NCI-H2196 (cell line): Measurements from ENCODE around the gene C16orf92.

Source experiments
- DNase-seq: peaks from one replicate; lab custom pipeline; 2025; ENCODE audit not compliant: unreplicated experiment; lab: John Stamatoyannopoulos, UW

Gene C16orf92

GRCh38 chr16:30054451-30054850 lies 31.5 kb downstream of the C16orf92 start:
- DNase-seq, result no peak

- DNase-seq, result peak; percentile 72
These were observed 32.1 kb downstream of the C16orf92 start for GRCh38 chr16:30054959-30055553.

GRCh38 chr16:30060346-30060745 lies 37.3 kb downstream of the C16orf92 start:
- no peak for DNase-seq

- DNase-seq, result no peak
These were observed 38.0 kb downstream of the C16orf92 start for GRCh38 chr16:30060836-30061554.

- no peak for DNase-seq
These were observed 40.4 kb downstream of the C16orf92 start for GRCh38 chr16:30063278-30063892.

GRCh38 chr16:30063893-30064728 lies 41.1 kb downstream of the C16orf92 start:
- DNase-seq, result peak; percentile 74

GRCh38 chr16:30064729-30065101 lies 41.7 kb downstream of the C16orf92 start:
- no peak for DNase-seq

GRCh38 chr16:30065102-30065942 lies 42.3 kb downstream of the C16orf92 start, which contains the start of gene ALDOA:
Gene ALDOA, plus strand, starts transcription at chr16:30065760. Its CDS starts 1,138 bp downstream, at chr16:30066898.
- DNase-seq, result peak; percentile 97

- DNase-seq, result no peak
These were observed 43.2 kb downstream of the C16orf92 start for GRCh38 chr16:30065943-30066760.

GRCh38 chr16:30066761-30067583 lies 44.0 kb downstream of the C16orf92 start:
- DNase-seq, result no peak

GRCh38 chr16:30067584-30067916 lies 44.6 kb downstream of the C16orf92 start:
- no peak for DNase-seq

GRCh38 chr16:30068333-30068732 lies 45.3 kb downstream of the C16orf92 start:
- no peak for DNase-seq

GRCh38 chr16:30068750-30069610 lies 46.0 kb downstream of the C16orf92 start:
- peak; percentile 57 for DNase-seq

- no peak for DNase-seq
These were observed 46.8 kb downstream of the C16orf92 start for GRCh38 chr16:30069611-30070462.

GRCh38 chr16:30070490-30070889 lies 47.5 kb downstream of the C16orf92 start:
- DNase-seq, result no peak
